H1 (cell line): ENCODE measurements around the gene NEU2. TPM values are rescaled to one million over a fixed set of nuclear protein-coding genes. Genes with fewer than 3 reads are reported as not detected.

Experiments used
- CTCF ChIA-PET: fragments of 300-600 bp; sonication (Branson Sonifier 250); formaldehyde crosslinking; loops from one replicate; lab custom pipeline; 2021; ENCODE audit not compliant: partially characterized antibody; lab: Charles Lee
- POLR2A ChIA-PET: fragments of 300-600 bp; sonication (Branson Sonifier 250); formaldehyde crosslinking; loops from one replicate; lab custom pipeline; 2021; ENCODE audit warnings: inconsistent platforms; ENCODE audit not compliant: partially characterized antibody; lab: Charles Lee
- DNase-seq, 2 experiments: peaks; one replicate each; pipeline versions ENCODE4 v3.0.0 to v3.0.0-alpha.2; 2010 to 2022; ENCODE audit warnings: low spot score in 2 of 2, low read depth in 1 of 2, mixed read lengths in 1 of 2
- FAIRE-seq: peaks from 2 replicates; lab custom pipeline; 2011; peaks lifted over from hg19 to GRCh38; lab: Jason Lieb, UNC
- H2AFZ ChIP-seq: 2 replicates; pipeline ENCODE4 v1.8.1; 2012; ENCODE audit warnings: low read length, inconsistent platforms
- H2AK5ac ChIP-seq: 2 replicates; pipeline ENCODE4 v1.6.1; 2013; ENCODE audit warnings: low read depth, low read length
- H2BK120ac ChIP-seq: replicated peaks from 2 replicates; pipeline ENCODE3; 2013; ENCODE audit warnings: low read depth, low read length, inconsistent platforms
- H2BK12ac ChIP-seq: 2 replicates; pipeline ENCODE4 v1.6.1; 2013; ENCODE audit warnings: low read depth, low read length
- H2BK15ac ChIP-seq: 2 replicates; pipeline ENCODE4 v1.6.1; 2013; ENCODE audit warnings: low read length
- H2BK20ac ChIP-seq: 2 replicates; pipeline ENCODE4 v1.6.1; 2013; ENCODE audit warnings: low read length
- H2BK5ac ChIP-seq: 2 replicates; pipeline ENCODE4 v1.6.1; 2013; ENCODE audit warnings: low read depth, low read length
- H3K14ac ChIP-seq: 2 replicates; pipeline ENCODE4 v1.6.1; 2013; ENCODE audit warnings: inconsistent platforms; ENCODE audit not compliant: insufficient read length
- H3K18ac ChIP-seq: 2 replicates; pipeline ENCODE4 v1.6.1; 2013; ENCODE audit warnings: low read length; ENCODE audit errors: extremely low read depth
- H3K23ac ChIP-seq: 2 replicates; pipeline ENCODE4 v1.6.1; 2013; ENCODE audit warnings: inconsistent platforms; ENCODE audit not compliant: insufficient read length
- H3K23me2 ChIP-seq: 2 replicates; pipeline ENCODE4 v1.6.1; 2013; ENCODE audit warnings: low read depth, low read length
- H3K27ac ChIP-seq: 2 replicates; pipeline ENCODE4 v1.6.1; 2011; ENCODE audit warnings: low read depth, low read length, inconsistent platforms
- H3K27me3 ChIP-seq, 4 experiments: replicated peaks in 1 of 4; 1 replicate in 1 of 4; 2 replicates in 3 of 4; pipeline versions ENCODE4 v1.6.1 to v1.8.1; 2011 to 2013; ENCODE audit warnings: low read length in 3 of 4, mild to moderate bottlenecking in 3 of 4, inconsistent platforms in 2 of 4, mixed read lengths in 2 of 4, moderate library complexity in 1 of 4; ENCODE audit not compliant: control insufficient read depth in 3 of 4, insufficient read depth in 3 of 4; ENCODE audit errors: extremely low read depth in 1 of 4
- H3K36me3 ChIP-seq, 4 experiments: 2 replicates each; pipeline versions ENCODE4 v1.6.1 to v1.8.1; 2011 to 2013; ENCODE audit warnings: mild to moderate bottlenecking in 4 of 4, low read length in 3 of 4, moderate library complexity in 2 of 4, control low read depth in 1 of 4, inconsistent platforms in 1 of 4; ENCODE audit not compliant: insufficient read depth in 4 of 4, control insufficient read depth in 2 of 4
- H3K4ac ChIP-seq: replicated peaks from 2 replicates; pipeline ENCODE3; 2013; ENCODE audit warnings: low read length, low read depth, mixed read lengths, inconsistent platforms; ENCODE audit not compliant: insufficient read length
- H3K4me1 ChIP-seq, 4 experiments: replicated peaks in 1 of 4; 1 replicate in 1 of 4; 2 replicates in 3 of 4; pipeline versions ENCODE4 v1.6.1 to v1.8.1; 2011 to 2013; ENCODE audit warnings: low read length in 3 of 4, inconsistent platforms in 2 of 4, mixed read lengths in 1 of 4; ENCODE audit not compliant: insufficient read depth in 4 of 4, control insufficient read depth in 3 of 4
- H3K4me2 ChIP-seq, 2 experiments: 2 replicates each; pipeline versions ENCODE4 v1.6.1 to v1.8.1; 2011 to 2013; ENCODE audit warnings: low read depth in 2 of 2, low read length in 2 of 2, control low read depth in 1 of 2, inconsistent platforms in 1 of 2, mild to moderate bottlenecking in 1 of 2; ENCODE audit not compliant: insufficient read depth in 1 of 2
- H3K4me3 ChIP-seq, 4 experiments: fragments of 200-600, 300-600 bp in 1 of 4; sonication (generic), shearing (Covaris generic), sonication (Bioruptor Twin) in 1 of 4; 2 replicates each; pipeline versions ENCODE4 v1.5.1 to v1.8.1; 2011 to 2016; ENCODE audit warnings: low read length in 4 of 4, low read depth in 3 of 4, control low read depth in 2 of 4, inconsistent platforms in 2 of 4, mild to moderate bottlenecking in 2 of 4, mixed read lengths in 1 of 4, moderate library complexity in 1 of 4; ENCODE audit not compliant: insufficient read depth in 2 of 4; ENCODE audit errors: extremely low read depth in 1 of 4
- H3K56ac ChIP-seq: replicated peaks from 2 replicates; pipeline ENCODE3; 2013; ENCODE audit warnings: low read depth, mild to moderate bottlenecking, mixed read lengths, low read length, inconsistent platforms; ENCODE audit not compliant: insufficient read length
- H3K79me1 ChIP-seq: 2 replicates; pipeline ENCODE4 v1.6.1; 2013; ENCODE audit warnings: low read depth, low read length, control low read depth
- H3K79me2 ChIP-seq, 2 experiments: 2 replicates each; pipeline versions ENCODE4 v1.6.1 to v1.8.1; 2012 to 2013; ENCODE audit warnings: low read length in 2 of 2, mild to moderate bottlenecking in 2 of 2, inconsistent platforms in 1 of 2; ENCODE audit not compliant: insufficient read depth in 2 of 2, control insufficient read depth in 1 of 2
- H3K9ac ChIP-seq, 4 experiments: replicated peaks in 1 of 4; 1 replicate in 1 of 4; 2 replicates in 3 of 4; pipeline versions ENCODE4 v1.6.1 to v1.8.1; 2011 to 2013; ENCODE audit warnings: low read depth in 3 of 4, low read length in 3 of 4, control low read depth in 2 of 4, mild to moderate bottlenecking in 2 of 4, moderate library complexity in 2 of 4, inconsistent platforms in 1 of 4; ENCODE audit errors: extremely low read depth in 1 of 4
- H3K9me3 ChIP-seq, 2 experiments: 2 replicates each; pipeline versions ENCODE4 v1.6.1 to v1.8.1; 2012 to 2013; ENCODE audit warnings: mild to moderate bottlenecking in 2 of 2, moderate library complexity in 2 of 2, control low read depth in 1 of 2, inconsistent platforms in 1 of 2, low read depth in 1 of 2, low read length in 1 of 2, mixed read lengths in 1 of 2; ENCODE audit not compliant: insufficient read depth in 2 of 2
- H4K20me1 ChIP-seq, 2 experiments: replicated peaks in 1 of 2; 2 replicates each; pipeline versions ENCODE3 to v1.8.1; 2011 to 2013; ENCODE audit warnings: inconsistent platforms in 2 of 2, low read length in 2 of 2, mild to moderate bottlenecking in 1 of 2; ENCODE audit not compliant: insufficient read depth in 2 of 2, control insufficient read depth in 1 of 2
- H4K5ac ChIP-seq: 2 replicates; pipeline ENCODE4 v1.6.1; 2013; ENCODE audit warnings: low read length, low read depth, mixed read lengths, inconsistent platforms; ENCODE audit not compliant: insufficient read length
- H4K8ac ChIP-seq: 2 replicates; pipeline ENCODE4 v1.8.0; 2013; ENCODE audit warnings: mild to moderate bottlenecking, moderate library complexity, low read length, inconsistent platforms; ENCODE audit not compliant: insufficient read depth; ENCODE audit errors: extremely low read depth
- H4K91ac ChIP-seq: replicated peaks from 2 replicates; pipeline ENCODE3; 2013; ENCODE audit warnings: low read length, mixed read lengths, inconsistent platforms; ENCODE audit not compliant: insufficient read length
- BRCA1 ChIP-seq: IDR thresholded peaks from 2 replicates; pipeline ENCODE4 v1.6.1; 2012; ENCODE audit warnings: low read depth, low read length, improper control_type of control experiment
- CBX5 ChIP-seq: fragments of 300-800, 300-1000 bp; sonication (generic); IDR thresholded peaks from 2 replicates; pipeline ENCODE4 v1.7.1; 2016; ENCODE audit warnings: antibody characterized with exemption, low read length, low read depth
- CEBPB ChIP-seq: IDR thresholded peaks from 2 replicates; pipeline ENCODE4 v1.6.1; 2012; ENCODE audit warnings: low read depth, low read length
- EGR1 ChIP-seq: IDR thresholded peaks from 2 replicates; pipeline ENCODE4 v1.6.1; 2011; ENCODE audit warnings: low read depth, low read length, borderline replicate concordance
- JUN ChIP-seq: IDR thresholded peaks from 2 replicates; pipeline ENCODE4 v1.6.1; 2011; ENCODE audit warnings: low read depth, mild to moderate bottlenecking, improper control_type of control experiment, low read length
- JUND ChIP-seq: IDR thresholded peaks from 2 replicates; pipeline ENCODE4 v1.6.1; 2011; ENCODE audit warnings: mild to moderate bottlenecking, improper control_type of control experiment, low read length
- KDM1A ChIP-seq: fragments of 200-600, 300-600 bp; sonication (generic); IDR thresholded peaks from 2 replicates; pipeline ENCODE4 v1.7.1; 2016; ENCODE audit warnings: mild to moderate bottlenecking, low read length, borderline replicate concordance
- KDM4A ChIP-seq: IDR thresholded peaks from one replicate; pipeline ENCODE4 v1.7.1; 2012; ENCODE audit warnings: low read depth, mild to moderate bottlenecking, moderate library complexity, low read length, inconsistent platforms; ENCODE audit not compliant: severe bottlenecking
- KDM5A ChIP-seq: fragments of 200-600 bp; IDR thresholded peaks from 2 replicates; pipeline ENCODE4 v1.7.1; 2012; ENCODE audit warnings: mild to moderate bottlenecking, low read length, inconsistent platforms, mixed read lengths
- SP1 ChIP-seq: IDR thresholded peaks from 2 replicates; pipeline ENCODE4 v1.6.1; 2011; ENCODE audit warnings: low read depth, low read length
- WGBS, 2 experiments: shearing (Covaris generic) in 1 of 2; methylation state at CpG; one replicate each; pipeline versions ENCODE4 v1.1.6 to v1.1.7; 2013 to 2015; ENCODE audit warnings: low lambda C conversion rate in 2 of 2, mixed read lengths in 2 of 2, inconsistent platforms in 1 of 2, low coverage in 1 of 2, missing lambda C conversion rate in 1 of 2; ENCODE audit not compliant: insufficient replicate concordance in 2 of 2, insufficient coverage in 1 of 2, insufficient read length in 1 of 2; ENCODE audit errors: extremely low coverage in 1 of 2, missing lambda C conversion rate in 1 of 2; 5-methylcytosine and 5-hydroxymethylcytosine counted together
- polyA plus RNA-seq, 7 experiments: library from polyadenylated mRNA; depleted of rRNA in 3 of 7; stranded (reverse) in 5 of 7; unstranded in 2 of 7; fragments of >200 nt in 5 of 7; fragments of 200-250 nt in 2 of 7; gene quantifications; 1 replicate in 5 of 7; 2 replicates in 1 of 7; 4 replicates in 1 of 7; pipeline versions ENCODE4 v1.2.1 to v1.2.3, GENCODE V29; 2011 to 2013; ENCODE audit warnings: missing spikeins in 2 of 7, mixed read lengths in 2 of 7
- total RNA-seq: library from RNA; stranded (reverse); fragmentation: NEBNext Ultra II Directional; extraction: Animal tissue kit (Norgen Biotek cat#: 25700); gene quantifications from 2 replicates; pipeline ENCODE4 v1.2.1, GENCODE V29; 2021
- TF ChIP-seq, protein P1 (sequence below): IDR thresholded peaks from 2 replicates; pipeline ENCODE4 v1.6.1; 2011; ENCODE audit warnings: low read depth, mild to moderate bottlenecking, low read length; ENCODE audit not compliant: insufficient read depth
- TF ChIP-seq, protein P2 (sequence below), 3 experiments: IDR thresholded peaks; 1 replicate in 2 of 3; 2 replicates in 1 of 3; pipeline versions ENCODE4 v1.5.1 to v1.6.1; 2011; ENCODE audit warnings: low read length in 3 of 3, mild to moderate bottlenecking in 3 of 3, inconsistent platforms in 2 of 3, low read depth in 1 of 3, moderate library complexity in 1 of 3; ENCODE audit not compliant: insufficient read depth in 1 of 3; ENCODE audit errors: control extremely low read depth in 1 of 3

Gene NEU2
- total and polyA plus RNA-seq, 2 of the 8 experiments (the other 6 are each of a cell fraction or from before 2014, with no cell fraction given): 0.12 TPM; not detected in 1

DNA sequence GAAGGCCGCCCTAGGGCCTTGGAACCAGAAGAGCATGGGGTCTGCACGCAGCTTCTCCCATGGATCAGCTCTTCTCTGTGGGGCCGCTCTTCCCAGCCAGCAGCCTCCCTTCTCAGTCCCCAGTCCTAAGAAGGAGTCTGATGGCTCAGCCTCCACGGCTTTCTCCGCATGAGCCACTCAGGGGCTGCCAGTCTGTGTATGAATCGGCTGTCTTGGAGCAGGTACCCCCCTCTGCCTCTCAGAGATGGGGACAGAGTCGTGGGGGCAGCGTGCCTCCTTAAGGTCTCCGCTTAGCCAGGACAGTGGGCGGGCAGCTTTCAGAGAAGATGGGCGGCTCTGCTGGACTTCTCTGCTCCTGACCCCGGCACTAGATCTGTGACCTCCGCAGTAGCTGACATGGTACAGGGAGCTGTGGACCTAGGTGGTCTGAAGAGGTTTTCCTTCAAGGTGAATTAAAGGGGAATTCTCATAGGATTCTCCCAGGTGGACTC lies 49.3 kb downstream of the NEU2 start:
- Histone ChIP-seq H2BK120ac (no peak overlapping the region), H2BK5ac (no peak overlapping the region), H3K23ac (no peak overlapping the region), H4K8ac (no peak overlapping the region), H2AFZ (no peak overlapping the region), H3K4me2 (no peak overlapping the region), H4K5ac (no peak overlapping the region), H3K4ac (no peak overlapping the region), H2BK20ac (no peak overlapping the region), H3K18ac (no peak overlapping the region), H3K27ac (no peak overlapping the region), H3K4me1 (peaks cover 0 to 5% (median 3%) of the 10 kb centered on the region in 4 experiments; a peak in 4 of 7 replicates), H3K14ac (no peak overlapping the region), H2BK15ac (no peak overlapping the region), H3K9ac (no peak overlapping the region), H4K91ac (no peak overlapping the region), H3K4me3 (no peak overlapping the region), H4K20me1 (no peaks in the 10 kb centered on the region), H2AK5ac (no peak overlapping the region), H3K23me2 (no peaks in the 10 kb centered on the region), H3K36me3 (no peaks in the 10 kb centered on the region), H3K79me1 (no peaks in the 10 kb centered on the region), H3K9me3 (no peaks in the 10 kb centered on the region), H3K56ac (no peak overlapping the region), H3K79me2 (no peaks in the 10 kb centered on the region), H2BK12ac (no peak overlapping the region), H3K27me3 (no peaks in the 10 kb centered on the region)
- ChIA-PET POLR2A (no interaction called here), CTCF (interaction anchor here (0.6 to 3.3 kb wide), 6 partner anchors 15 to 268 kb away, joined by 3 to 11 read pairs (median 5); no protein-coding TSS in a partner anchor)
- no peak for FAIRE-seq
- 85% methylated on average over 12 of the region's 13 CpGs; no CpG with 5 or more reads in 1 of the 2 experiments for WGBS, 2 experiments
- no peak for DNase-seq
- TF ChIP-seq, protein P1, sequence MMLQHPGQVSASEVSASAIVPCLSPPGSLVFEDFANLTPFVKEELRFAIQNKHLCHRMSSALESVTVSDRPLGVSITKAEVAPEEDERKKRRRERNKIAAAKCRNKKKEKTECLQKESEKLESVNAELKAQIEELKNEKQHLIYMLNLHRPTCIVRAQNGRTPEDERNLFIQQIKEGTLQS: no peak
- TF ChIP-seq KDM1A (no peak), JUN (no peak), JUND (no peak), SP1 (no peak), KDM4A (no peak), KDM5A (no peak), BRCA1 (no peak), CEBPB (no peak), CBX5 (no peak), EGR1 (no peak)
- TF ChIP-seq, protein P2, sequence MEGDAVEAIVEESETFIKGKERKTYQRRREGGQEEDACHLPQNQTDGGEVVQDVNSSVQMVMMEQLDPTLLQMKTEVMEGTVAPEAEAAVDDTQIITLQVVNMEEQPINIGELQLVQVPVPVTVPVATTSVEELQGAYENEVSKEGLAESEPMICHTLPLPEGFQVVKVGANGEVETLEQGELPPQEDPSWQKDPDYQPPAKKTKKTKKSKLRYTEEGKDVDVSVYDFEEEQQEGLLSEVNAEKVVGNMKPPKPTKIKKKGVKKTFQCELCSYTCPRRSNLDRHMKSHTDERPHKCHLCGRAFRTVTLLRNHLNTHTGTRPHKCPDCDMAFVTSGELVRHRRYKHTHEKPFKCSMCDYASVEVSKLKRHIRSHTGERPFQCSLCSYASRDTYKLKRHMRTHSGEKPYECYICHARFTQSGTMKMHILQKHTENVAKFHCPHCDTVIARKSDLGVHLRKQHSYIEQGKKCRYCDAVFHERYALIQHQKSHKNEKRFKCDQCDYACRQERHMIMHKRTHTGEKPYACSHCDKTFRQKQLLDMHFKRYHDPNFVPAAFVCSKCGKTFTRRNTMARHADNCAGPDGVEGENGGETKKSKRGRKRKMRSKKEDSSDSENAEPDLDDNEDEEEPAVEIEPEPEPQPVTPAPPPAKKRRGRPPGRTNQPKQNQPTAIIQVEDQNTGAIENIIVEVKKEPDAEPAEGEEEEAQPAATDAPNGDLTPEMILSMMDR (IDR thresholded peaks at IDR 0.05; ENCODE audit: control extremely low read depth in 1 of 3, insufficient read depth in 1 of 3, low read depth in 1 of 3, low read length in 3 of 3): no peak
